Left hindlimb (tissue), 1 donor: ENCODE data around the gene CEMIP.

ENCODE experiments used
- DNase-seq: peaks from one replicate; pipeline ENCODE4 v3.0.0-alpha.2; 2018

CEMIP gene

GRCh38 chr15:80854104-80854503 is 74.9 kb downstream of the CEMIP start:
- DNase-seq, result no peak

DNA sequence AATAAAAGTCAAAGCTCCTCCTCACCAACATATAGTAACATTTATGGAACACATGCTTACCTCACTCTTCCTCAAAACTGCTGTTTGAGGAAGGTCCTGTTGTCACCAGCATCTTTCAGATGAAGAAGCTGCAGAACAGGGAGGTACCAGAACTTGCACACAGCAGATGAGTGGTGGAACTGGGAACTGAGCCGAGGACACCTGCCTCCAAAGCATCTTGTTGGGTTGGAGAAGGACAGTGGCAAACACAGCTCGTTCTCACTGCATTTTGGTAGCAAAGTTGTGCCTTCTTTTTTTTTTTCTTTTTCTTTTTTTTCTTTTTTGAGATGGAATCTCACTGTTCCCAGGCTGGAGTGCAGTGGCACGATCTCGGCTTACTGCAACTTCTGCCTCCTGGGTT is 76.0 kb downstream of the CEMIP start:
- DNase-seq, result no peak

DNA sequence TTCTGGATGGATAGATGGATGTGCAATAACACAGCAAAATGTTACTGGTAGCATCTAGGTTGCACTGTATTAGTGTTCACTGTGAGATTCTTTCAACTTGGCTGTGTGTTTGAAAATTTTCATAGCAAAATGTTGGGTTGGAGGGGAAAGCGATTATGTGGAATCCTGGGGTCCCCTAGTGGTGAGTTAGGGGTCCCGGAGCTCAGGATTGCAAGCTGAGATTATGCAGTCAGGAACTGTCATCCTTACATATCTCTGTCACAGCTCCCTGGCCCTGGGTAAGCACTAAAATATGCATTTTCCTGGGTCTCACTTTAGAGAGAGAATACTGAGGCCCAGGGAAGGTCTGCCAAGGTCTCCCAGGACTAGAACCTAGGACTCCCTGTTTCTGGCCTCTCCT is 77.2 kb downstream of the CEMIP start:
- no peak for DNase-seq

DNA sequence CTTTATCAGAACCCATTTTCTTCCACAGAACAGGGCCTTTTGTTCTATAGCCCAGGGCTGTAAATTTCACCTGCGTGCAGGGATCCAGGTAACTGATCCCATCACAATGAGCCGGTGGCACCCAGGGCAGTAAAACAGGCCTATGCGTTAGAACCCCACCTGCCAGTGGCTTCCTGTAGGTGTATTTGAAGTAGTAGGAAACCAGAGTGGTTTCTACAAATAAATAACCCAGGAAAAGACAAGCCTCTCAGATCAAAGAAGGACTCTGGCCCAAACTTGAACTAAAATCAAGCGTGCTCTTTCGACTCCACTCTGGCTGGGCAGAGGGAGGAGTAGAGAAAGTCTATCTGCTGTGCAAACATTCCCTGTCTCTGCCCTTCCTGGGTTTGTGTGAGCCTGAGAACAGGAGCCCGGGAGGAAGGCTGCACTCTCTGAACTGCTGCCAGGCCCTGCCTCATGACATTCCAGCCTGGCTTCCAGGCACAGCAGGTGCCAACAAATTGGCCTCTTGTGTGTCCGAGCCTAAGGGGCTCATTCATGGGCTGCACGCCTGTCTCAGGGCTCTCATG is 77.7 kb downstream of the CEMIP start:
- peak; percentile 64 for DNase-seq

- peak; percentile 88 for DNase-seq
These were observed 82.6 kb downstream of the CEMIP start for GRCh38 chr15:80861731-80862170.

DNA sequence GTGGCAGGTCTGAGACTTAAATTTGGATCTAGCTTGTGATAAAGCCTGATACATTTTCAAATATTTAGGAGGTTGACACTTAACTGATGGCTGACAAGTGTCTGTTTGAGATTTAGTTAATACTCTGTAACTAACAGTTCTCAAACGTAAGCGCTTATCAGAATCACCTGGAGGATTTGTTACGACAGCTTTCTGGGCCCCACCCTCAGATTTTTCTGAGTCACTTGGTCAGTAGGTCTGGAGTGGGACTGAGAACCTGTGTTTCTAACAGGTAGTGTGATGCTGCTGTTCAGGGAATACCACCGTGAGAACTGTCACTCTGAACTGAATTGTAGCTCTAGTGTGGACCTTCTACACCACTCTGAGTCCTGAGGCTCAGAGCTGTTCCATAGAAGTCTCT is 85.5 kb downstream of the CEMIP start:
- DNase-seq, result no peak

DNA sequence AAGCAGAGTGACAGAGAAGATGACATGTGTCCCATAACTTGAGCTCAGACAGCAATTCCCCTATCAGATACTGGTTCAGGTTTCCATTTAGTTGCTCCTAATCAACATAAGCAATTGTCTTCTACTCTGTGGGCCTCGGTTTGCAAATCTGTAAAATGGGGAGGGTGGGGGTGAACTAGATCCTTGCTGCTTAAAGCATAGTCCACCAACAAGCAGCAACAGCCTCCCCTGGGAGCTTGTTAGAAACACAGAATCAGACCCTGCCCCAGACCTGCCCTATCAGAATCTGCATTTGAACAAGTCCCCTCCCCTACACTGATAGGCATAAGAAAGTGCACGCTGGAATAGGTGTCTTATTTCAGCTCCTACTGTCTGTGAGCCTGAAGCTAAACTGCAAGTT is 87.8 kb downstream of the CEMIP start:
- no peak for DNase-seq

GRCh38 chr15:80870366-80870765 is 91.2 kb downstream of the CEMIP start:
- DNase-seq, result no peak

DNA sequence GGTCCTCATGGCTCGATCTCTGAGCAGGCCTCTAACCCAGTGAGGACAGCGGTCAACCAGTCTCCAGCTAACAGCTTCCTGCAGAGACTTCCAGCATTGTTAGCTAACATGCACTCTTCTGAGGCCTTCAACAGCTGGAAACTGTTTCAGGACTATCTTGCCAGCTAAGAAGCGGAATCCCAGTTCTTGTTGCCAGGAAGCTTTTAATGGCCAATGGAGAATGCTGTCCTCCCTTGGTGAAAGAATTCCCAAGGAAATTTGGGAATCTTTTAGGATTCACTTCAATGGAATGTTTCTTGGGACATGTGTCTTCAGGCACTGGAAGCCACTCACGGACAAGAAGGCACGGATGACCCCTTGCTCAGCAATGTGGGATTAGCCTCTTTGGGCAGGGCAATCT is 91.7 kb downstream of the CEMIP start:
- DNase-seq, result no peak

GRCh38 chr15:80871858-80872257 is 92.7 kb downstream of the CEMIP start:
- DNase-seq, result no peak

DNA sequence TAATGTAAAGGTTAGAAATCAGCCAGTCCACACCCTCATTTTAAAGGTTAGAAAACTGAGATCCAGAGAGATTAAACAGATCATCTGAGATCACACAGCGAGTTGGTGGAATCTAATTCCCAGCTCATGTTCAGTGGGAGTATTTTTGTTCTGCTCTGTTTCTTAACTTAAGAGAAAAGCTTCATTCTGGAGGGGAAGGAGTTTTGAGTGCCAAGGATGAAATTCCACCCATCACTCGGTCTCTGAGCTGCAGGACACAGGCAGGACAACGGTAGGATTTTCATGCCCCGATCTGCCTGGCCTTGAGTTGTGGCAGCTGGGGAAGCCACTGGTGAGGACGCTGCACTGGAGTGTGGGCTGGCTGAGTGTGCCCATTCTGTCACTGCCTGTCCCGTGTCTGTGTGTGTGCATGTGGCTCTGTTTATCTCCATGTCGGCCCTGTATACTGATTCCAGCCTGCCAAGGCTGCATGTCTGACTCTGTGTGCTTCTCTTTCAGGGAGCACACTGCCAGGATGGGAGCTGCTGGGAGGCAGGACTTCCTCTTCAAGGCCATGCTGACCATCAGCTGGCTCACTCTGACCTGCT is 94.3 kb downstream of the CEMIP start:
- DNase-seq, result no peak

DNA sequence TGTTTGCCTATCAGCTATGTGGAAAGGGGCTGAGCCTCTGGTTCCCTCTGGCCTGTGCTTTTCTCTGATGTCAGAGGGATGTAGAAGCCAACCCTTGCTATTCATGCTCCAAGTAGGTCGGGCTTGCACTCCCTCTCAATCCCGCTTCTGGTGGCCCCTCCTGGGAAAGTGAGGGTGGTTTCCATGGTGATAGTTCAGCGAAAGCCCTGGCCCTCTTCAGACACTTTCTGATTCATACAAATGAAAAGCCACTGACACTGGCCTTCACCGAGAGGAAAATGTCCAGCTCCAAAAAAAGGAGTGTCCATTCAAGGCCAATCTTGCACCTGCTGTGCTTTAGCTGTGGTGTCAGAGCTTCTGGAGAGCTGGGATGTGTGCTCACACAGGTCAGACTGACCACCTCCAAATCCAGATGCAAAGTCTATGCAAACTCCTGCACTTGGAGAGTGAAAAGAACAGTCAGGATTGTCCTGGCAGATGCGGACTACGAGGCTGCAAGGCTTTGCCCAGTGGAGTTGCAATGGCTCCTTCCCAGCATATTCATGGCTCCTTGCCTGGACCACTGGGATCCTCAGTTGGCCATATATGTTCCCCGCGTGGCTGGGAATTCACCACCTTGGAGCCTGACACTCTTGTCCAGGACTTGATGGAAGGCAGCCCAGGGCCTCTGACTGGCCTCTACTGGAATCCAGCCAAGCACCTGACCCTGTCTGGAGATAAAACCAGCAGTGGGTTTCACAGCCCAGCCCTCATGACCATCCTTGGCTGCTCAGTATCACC is 96.6 kb downstream of the CEMIP start:
- peak; percentile 84 for DNase-seq

DNA sequence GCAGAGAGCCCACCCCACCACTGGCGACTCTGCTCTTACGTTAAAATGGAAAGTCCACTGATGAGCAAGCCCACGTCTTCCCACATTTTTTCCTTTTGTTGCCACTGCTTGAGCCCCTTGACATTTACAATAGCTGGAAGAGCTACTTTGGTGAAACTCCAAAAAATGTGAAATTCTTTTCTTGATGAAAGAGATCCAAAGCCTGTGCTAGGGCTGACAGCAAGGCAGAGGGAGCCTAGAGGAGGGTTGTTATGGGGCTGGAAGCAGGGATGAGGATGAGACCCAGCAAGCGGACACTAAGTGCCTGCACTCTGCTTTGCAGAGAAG is 97.1 kb downstream of the CEMIP start:
- no peak for DNase-seq

- no peak for DNase-seq
These were observed 99.2 kb downstream of the CEMIP start for GRCh38 chr15:80878242-80878866.

DNA sequence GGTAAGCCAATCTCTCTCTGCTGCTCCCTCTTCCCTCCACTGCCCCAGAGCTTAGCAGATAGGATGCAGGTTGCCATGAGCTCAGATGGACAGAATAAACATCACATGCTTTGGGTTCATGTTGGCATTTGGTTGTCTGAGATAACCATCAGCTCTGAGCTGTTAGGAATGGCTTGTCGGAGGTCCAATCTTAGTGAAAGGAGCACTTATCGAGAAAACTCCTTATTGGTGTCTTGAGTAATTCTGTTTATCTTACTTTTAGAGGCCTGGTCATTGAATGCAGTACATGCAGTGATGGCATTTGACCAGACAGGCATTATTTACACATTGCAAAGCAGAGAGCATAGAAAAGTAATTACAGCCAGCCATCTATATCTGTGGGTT is 99.7 kb downstream of the CEMIP start:
- no peak for DNase-seq

DNA sequence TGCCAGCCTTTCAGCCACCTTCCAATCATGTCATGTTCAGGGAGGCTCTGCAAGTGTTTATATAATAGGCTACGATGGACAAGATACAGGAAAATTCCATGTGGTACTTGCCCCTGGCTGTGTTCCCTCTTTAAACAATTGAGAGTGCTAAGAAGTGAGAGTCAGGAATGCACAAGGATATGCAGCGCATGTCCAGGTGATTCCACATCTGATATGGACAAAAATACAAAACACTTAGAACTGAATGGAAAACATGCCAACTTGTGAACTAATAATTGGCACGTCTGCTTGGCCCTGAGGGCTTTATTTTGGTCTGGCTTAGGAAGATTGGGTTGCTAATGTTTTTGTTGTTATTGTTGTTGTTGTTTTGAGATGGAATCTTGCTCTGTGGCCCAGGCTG is 100.9 kb downstream of the CEMIP start:
- no peak for DNase-seq

DNA sequence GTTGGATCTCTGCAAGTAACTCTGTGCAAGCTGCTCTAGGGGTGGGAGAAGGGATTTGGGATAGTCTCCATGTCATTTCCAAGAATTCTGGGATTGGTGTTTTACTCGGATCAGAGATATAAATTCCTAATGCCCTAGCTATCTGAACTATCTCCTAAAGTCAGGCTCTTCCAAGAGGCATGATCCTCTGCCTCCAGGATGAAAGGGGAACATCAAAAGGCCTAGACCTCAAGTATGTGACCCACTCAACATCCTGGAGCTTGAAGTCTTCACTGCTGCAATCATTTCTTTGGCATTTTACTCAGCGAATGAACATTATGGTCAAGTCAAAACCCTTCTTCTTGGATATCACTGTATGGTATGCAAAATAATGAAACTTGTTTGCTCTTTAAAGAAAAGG is 104.5 kb downstream of the CEMIP start:
- DNase-seq, result no peak

GRCh38 chr15:80885016-80885579 is 105.9 kb downstream of the CEMIP start:
- DNase-seq, result peak; percentile 50

DNA sequence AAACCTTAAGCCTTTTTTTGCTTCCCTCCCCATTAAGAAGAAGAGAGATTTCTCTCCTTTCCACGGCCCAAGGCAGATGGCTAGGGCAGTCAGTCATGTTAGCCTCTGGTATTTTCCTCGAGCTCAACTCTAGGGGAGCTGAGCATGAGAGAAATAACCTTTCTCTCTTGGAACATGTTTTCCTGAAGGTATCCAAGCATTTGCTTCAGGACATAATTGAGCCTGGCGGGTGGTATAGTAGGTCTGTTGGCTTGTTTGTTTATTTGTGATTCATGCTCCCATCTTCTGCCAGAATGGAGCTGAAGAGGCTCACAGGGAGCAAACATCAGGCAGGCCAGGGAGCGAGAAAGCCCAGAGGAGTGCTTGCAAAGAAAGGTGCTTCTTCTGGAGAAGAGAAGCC is 108.0 kb downstream of the CEMIP start:
- no peak for DNase-seq

GRCh38 chr15:80888846-80889245 is 109.7 kb downstream of the CEMIP start:
- no peak for DNase-seq

DNA sequence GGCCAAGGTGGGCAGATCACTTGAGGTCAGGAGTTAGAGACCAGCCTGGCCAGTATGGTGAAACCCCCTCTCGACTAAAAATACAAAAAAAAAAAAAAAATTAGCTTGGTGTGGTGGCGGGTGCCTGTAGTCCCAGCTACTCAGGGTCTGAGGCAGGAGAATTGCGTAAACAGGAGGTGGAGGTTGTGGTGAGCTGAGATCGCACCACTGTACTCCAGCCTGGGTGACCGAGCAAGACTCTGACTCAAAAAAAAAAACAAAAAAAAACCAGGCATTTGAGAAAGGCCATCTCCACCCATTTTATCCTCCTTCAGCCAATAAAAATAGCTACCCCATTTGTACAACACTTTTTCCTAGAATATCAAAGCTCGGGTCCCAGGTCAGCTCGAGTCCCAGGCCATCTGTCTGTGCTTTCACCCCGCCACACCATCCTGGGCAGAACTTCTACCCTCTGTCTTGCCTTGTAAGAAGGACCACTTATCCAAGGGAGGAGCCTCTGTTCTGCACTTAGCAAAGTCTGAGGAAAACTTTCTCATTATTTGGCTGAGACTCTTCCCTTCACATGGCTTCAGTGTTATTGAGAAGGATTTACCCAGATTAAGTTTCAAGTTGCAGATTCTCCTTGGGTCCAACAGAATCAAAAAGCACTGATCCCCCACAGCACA is 111.3 kb downstream of the CEMIP start:
- DNase-seq, result no peak

- no peak for DNase-seq
These were observed 111.8 kb downstream of the CEMIP start for GRCh38 chr15:80891006-80891405.

GRCh38 chr15:80892414-80892813 is 113.2 kb downstream of the CEMIP start:
- no peak for DNase-seq
